HepG2 (cell line): Measurements from ENCODE around the gene NRSN2. TPM values are rescaled to one million over a fixed set of nuclear protein-coding genes. Genes with fewer than 3 reads are reported as not detected.

Experiments
- ARID5B ChIP-seq: IDR thresholded peaks from 2 replicates; pipeline ENCODE4 v1.4.0; 2020; ENCODE audit warnings: mild to moderate bottlenecking, missing genetic modification reagents
- ARNTL ChIP-seq: sonication (generic); formaldehyde crosslinking; IDR thresholded peaks from 2 replicates; pipeline ENCODE4 v1.4.0; 2020; ENCODE audit warnings: mild to moderate bottlenecking, missing genetic modification reagents
- CEBPG ChIP-seq: IDR thresholded peaks from 2 replicates; pipeline ENCODE4 v1.6.1; 2016
- DRAP1 ChIP-seq: IDR thresholded peaks from 2 replicates; pipeline ENCODE4 v1.6.1; 2016; ENCODE audit warnings: missing genetic modification reagents, missing compliant biosample characterization
- FOXA3 ChIP-seq: IDR thresholded peaks from 2 replicates; pipeline ENCODE4 v1.6.1; 2016; ENCODE audit warnings: missing genetic modification reagents, missing compliant biosample characterization
- HCFC1 ChIP-seq: fragments of 150-350 bp; IDR thresholded peaks from 2 replicates; pipeline ENCODE4 v1.6.1; 2014; ENCODE audit warnings: low read depth, low read length
- HINFP ChIP-seq: sonication (generic); formaldehyde crosslinking; IDR thresholded peaks from 2 replicates; pipeline ENCODE4 v1.4.0; 2020; ENCODE audit warnings: low read depth, mild to moderate bottlenecking, missing genetic modification reagents
- IRF1 ChIP-seq: sonication (generic); formaldehyde crosslinking; IDR thresholded peaks from 2 replicates; pipeline ENCODE4 v1.4.0; 2020; ENCODE audit warnings: low read depth, mild to moderate bottlenecking, missing genetic modification reagents
- KAT8 ChIP-seq: IDR thresholded peaks from 2 replicates; pipeline ENCODE4 v1.6.1; 2016; ENCODE audit warnings: missing genetic modification reagents, missing compliant biosample characterization
- LCORL ChIP-seq, 2 experiments: fragments of 450-650 bp in 1 of 2; sonication (generic) in 1 of 2; formaldehyde crosslinking in 1 of 2; IDR thresholded peaks; 2 replicates each; pipeline versions ENCODE4 v1.5.0 to v1.6.1; 2017 to 2020; ENCODE audit warnings: antibody characterized with exemption in 1 of 2, missing genetic modification reagents in 1 of 2
- MIER3 ChIP-seq: IDR thresholded peaks from 2 replicates; pipeline ENCODE4 v1.6.1; 2016; ENCODE audit warnings: missing compliant biosample characterization, borderline replicate concordance
- MNT ChIP-seq: fragments of 450-650 bp; IDR thresholded peaks from 2 replicates; pipeline ENCODE4 v1.6.1; 2016
- NBN ChIP-seq: fragments of 450-650 bp; conservative IDR thresholded peaks from 2 replicates; pipeline ENCODE4 v1.6.1; 2017
- PCBP2 ChIP-seq: fragments of 200-400 bp; formaldehyde crosslinking; optimal IDR thresholded peaks from 2 replicates; pipeline ENCODE3; 2018; ENCODE audit warnings: low read length, low read depth; ENCODE audit not compliant: poor library complexity, severe bottlenecking
- POLR2A ChIP-seq, 2 experiments: IDR thresholded peaks; 2 replicates each; pipeline ENCODE4 v1.6.1; 2011; ENCODE audit warnings: low read depth in 2 of 2, low read length in 2 of 2, mild to moderate bottlenecking in 1 of 2, moderate library complexity in 1 of 2; ENCODE audit not compliant: insufficient read depth in 1 of 2
- SALL1 ChIP-seq: sonication (generic); formaldehyde crosslinking; IDR thresholded peaks from 2 replicates; pipeline ENCODE4 v1.8.0; 2022; ENCODE audit warnings: mild to moderate bottlenecking, missing genetic modification reagents
- SRY ChIP-seq: sonication (generic); formaldehyde crosslinking; IDR thresholded peaks from 2 replicates; pipeline ENCODE4 v1.8.0; 2022; ENCODE audit warnings: mild to moderate bottlenecking, missing genetic modification reagents
- ZFAT ChIP-seq: sonication (generic); formaldehyde crosslinking; conservative IDR thresholded peaks from 2 replicates; pipeline ENCODE4 v1.8.1; 2023; ENCODE audit warnings: missing genetic modification reagents, inconsistent platforms
- ZFYVE20 ChIP-seq: sonication (generic); formaldehyde crosslinking; IDR thresholded peaks from 2 replicates; pipeline ENCODE4 v1.8.0; 2023; ENCODE audit warnings: low read depth, mild to moderate bottlenecking, moderate library complexity, missing genetic modification reagents, borderline replicate concordance
- ZNF205 ChIP-seq: IDR thresholded peaks from 2 replicates; pipeline ENCODE4 v1.6.1; 2018; ENCODE audit warnings: missing biosample characterization, missing genetic modification reagents
- ZNF33B ChIP-seq: sonication (generic); formaldehyde crosslinking; IDR thresholded peaks from 2 replicates; pipeline ENCODE4 v1.5.1; 2020; ENCODE audit warnings: mild to moderate bottlenecking, missing genetic modification reagents
- ZNF431 ChIP-seq: sonication (generic); formaldehyde crosslinking; IDR thresholded peaks from 2 replicates; pipeline ENCODE4 v1.9.0; 2022; ENCODE audit warnings: missing genetic modification reagents, low read depth, mild to moderate bottlenecking, borderline replicate concordance
- ZNF572 ChIP-seq: sonication (generic); formaldehyde crosslinking; IDR thresholded peaks from 2 replicates; pipeline ENCODE4 v1.5.1; 2020; ENCODE audit warnings: mild to moderate bottlenecking, missing genetic modification reagents
- polyA plus RNA-seq, 8 experiments: library from polyadenylated mRNA; depleted of rRNA in 3 of 8; stranded (reverse) in 7 of 8; unstranded in 1 of 8; fragments of >200 nt; fragmentation: Illumina TruSeq in 4 of 8; extraction: Trizol in 4 of 8; gene quantifications; 2 replicates each; pipeline versions ENCODE4 v1.2.1 to v1.2.3, GENCODE V29; 2011 to 2016; ENCODE audit warnings: low read depth in 4 of 8, missing spikeins in 1 of 8, mixed read lengths in 1 of 8; ENCODE audit not compliant: insufficient read depth in 1 of 8
- total RNA-seq, 5 experiments: library from RNA; depleted of rRNA; stranded (reverse); fragments of >200 nt; fragmentation: Illumina TruSeq; extraction: Trizol; gene quantifications; 2 replicates each; pipeline ENCODE4 v1.2.3, GENCODE V29; 2016; ENCODE audit warnings: low read depth in 1 of 5

Gene NRSN2
- total and polyA plus RNA-seq, 2 of the 13 experiments (the other 11 are each of a cell fraction or from before 2014, with no cell fraction given), result 32.3 to 49.4 TPM

GRCh38 chr20:381581-382290 lies 34.8 kb downstream of the NRSN2 start (continued):
- TF ChIP-seq MNT, result peak; percentile 37; the same call in 1 of the 2 replicates
- TF ChIP-seq LCORL (IDR thresholded peaks at IDR 0.05), result no peak
- TF ChIP-seq LCORL (CRISPR knock-in tag; IDR thresholded peaks at IDR 0.05), result peak; percentile 84; the same call in 1 of the 2 replicates
- TF ChIP-seq POLR2A (IDR thresholded peaks at IDR 0.05; ENCODE audit: insufficient read depth in 1 of 2, low read depth in 2 of 2, low read length in 2 of 2), result peak; percentile 90
- TF ChIP-seq HINFP (CRISPR knock-in tag), result no peak; the same call in 1 of the 2 replicates
- peak; percentile 30 for TF ChIP-seq KAT8 (CRISPR knock-in tag)
- no peak for TF ChIP-seq ZNF205
- peak; percentile 52; the same call in 1 of the 2 replicates for TF ChIP-seq ZNF431 (CRISPR knock-in tag)
- TF ChIP-seq HCFC1, result no peak
- TF ChIP-seq ZNF33B (CRISPR knock-in tag), result no peak
- peak; percentile 57; the same call in 1 of the 2 replicates for TF ChIP-seq SALL1 (CRISPR knock-in tag)
- TF ChIP-seq ZFYVE20 (CRISPR knock-in tag), result no peak
- no peak for TF ChIP-seq DRAP1 (CRISPR knock-in tag)
- TF ChIP-seq SRY (CRISPR knock-in tag), result peak; percentile 30; the same call in 1 of the 2 replicates
- peak; percentile 76; the same call in 1 of the 2 replicates for TF ChIP-seq ZFAT
- TF ChIP-seq MIER3 (CRISPR knock-in tag), result peak; percentile 66; the same call in 1 of the 2 replicates
- no peak for TF ChIP-seq ZNF572
- TF ChIP-seq IRF1 (CRISPR knock-in tag), result 0 out of 2 replicates have a peak, but pooled peaks have one; percentile 24
- TF ChIP-seq ARID5B (CRISPR knock-in tag), result peak; percentile 51
- TF ChIP-seq NBN, result no peak
- peak; percentile 26; the same call in 1 of the 2 replicates for TF ChIP-seq CEBPG (CRISPR knock-in tag)
- TF ChIP-seq ARNTL, result no peak; the same call in 1 of the 2 replicates
- no peak for TF ChIP-seq PCBP2
- TF ChIP-seq FOXA3, result peak; percentile 47; the same call in 1 of the 2 replicates
